Duodenal mucosa (tissue), 2 donors: ENCODE measurements around the gene SIRPD.
"Not testable (repeated sequence)": the region's sequence is repeated elsewhere in the genome, so short reads cannot be mapped to it uniquely, and the experiment has no call there.

Source experiments
- H3K27ac ChIP-seq: one replicate; pipeline ENCODE4 v1.7.0; 2013; ENCODE audit warnings: low read depth, low read length
- H3K27me3 ChIP-seq, 2 donors: one replicate each; pipeline ENCODE4 v1.7.0; 2013; ENCODE audit warnings: low read length in 2 of 2, control low read depth in 1 of 2; ENCODE audit not compliant: insufficient read depth in 2 of 2, control insufficient read depth in 1 of 2
- H3K36me3 ChIP-seq, 2 donors: one replicate each; pipeline ENCODE4 v1.7.0; 2013; ENCODE audit warnings: low read length in 2 of 2, control low read depth in 1 of 2; ENCODE audit not compliant: insufficient read depth in 2 of 2, control insufficient read depth in 1 of 2
- H3K4me1 ChIP-seq, 2 donors: one replicate each; pipeline ENCODE4 v1.7.0; 2013; ENCODE audit warnings: low read length in 2 of 2, control low read depth in 1 of 2; ENCODE audit not compliant: insufficient read depth in 2 of 2, control insufficient read depth in 1 of 2
- H3K4me3 ChIP-seq, 2 donors: one replicate each; pipeline ENCODE4 v1.7.0; 2013; ENCODE audit warnings: low read length in 2 of 2, low read depth in 1 of 2
- H3K9ac ChIP-seq, 2 donors: one replicate each; pipeline ENCODE4 v1.7.0; 2013; ENCODE audit warnings: low read length in 2 of 2, low read depth in 1 of 2
- H3K9me3 ChIP-seq, 2 donors: one replicate each; pipeline ENCODE4 v1.7.0; 2013; ENCODE audit warnings: low read length in 2 of 2, control low read depth in 1 of 2; ENCODE audit not compliant: control insufficient read depth in 1 of 2

Gene SIRPD

GRCh38 chr20:1571583-1571982 lies 14.1 kb upstream of the SIRPD start:
- not testable (repeated sequence) for H3K9ac ChIP-seq, H3K27me3 ChIP-seq, H3K27ac ChIP-seq, H3K36me3 ChIP-seq, H3K4me1 ChIP-seq, H3K9me3 ChIP-seq, H3K4me3 ChIP-seq

GRCh38 chr20:1569415-1569881 lies 11.9 kb upstream of the SIRPD start:
- H3K27me3 ChIP-seq, result no peaks in the 10 kb centered on the region
- no peaks in the 10 kb centered on the region for H3K36me3 ChIP-seq
- H3K4me1 ChIP-seq, result no peaks in the 10 kb centered on the region
- no peak overlapping the region for H3K27ac ChIP-seq
- H3K4me3 ChIP-seq, result no peak overlapping the region
- no peaks in the 10 kb centered on the region for H3K9me3 ChIP-seq
- no peak overlapping the region for H3K9ac ChIP-seq

GRCh38 chr20:1568163-1568490 lies 10.6 kb upstream of the SIRPD start:
- no peaks in the 10 kb centered on the region for H3K4me1 ChIP-seq
- H3K9me3 ChIP-seq, result no peaks in the 10 kb centered on the region
- H3K27ac ChIP-seq, result no peak overlapping the region
- H3K27me3 ChIP-seq, result no peaks in the 10 kb centered on the region
- no peak overlapping the region for H3K4me3 ChIP-seq
- no peak overlapping the region for H3K9ac ChIP-seq
- H3K36me3 ChIP-seq, result no peaks in the 10 kb centered on the region

GRCh38 chr20:1567392-1568162 lies 10.1 kb upstream of the SIRPD start:
- Histone ChIP-seq H3K36me3 (no peaks in the 10 kb centered on the region), H3K4me1 (no peaks in the 10 kb centered on the region), H3K9ac (no peak overlapping the region), H3K4me3 (no peak overlapping the region), H3K27ac (no peak overlapping the region), H3K27me3 (no peaks in the 10 kb centered on the region), H3K9me3 (no peaks in the 10 kb centered on the region)

- Histone ChIP-seq H3K4me1 (no peaks in the 10 kb centered on the region), H3K36me3 (no peaks in the 10 kb centered on the region), H3K27ac (no peak overlapping the region), H3K9ac (no peak overlapping the region), H3K27me3 (no peaks in the 10 kb centered on the region), H3K4me3 (no peak overlapping the region), H3K9me3 (no peaks in the 10 kb centered on the region)
These were observed 9.2 kb upstream of the SIRPD start for GRCh38 chr20:1566701-1567100.

GRCh38 chr20:1565461-1565860 lies 8.0 kb upstream of the SIRPD start:
- H3K9ac ChIP-seq, result no peak overlapping the region
- no peak overlapping the region for H3K4me3 ChIP-seq
- no peaks in the 10 kb centered on the region for H3K9me3 ChIP-seq
- no peak overlapping the region for H3K27ac ChIP-seq
- H3K27me3 ChIP-seq, result no peaks in the 10 kb centered on the region
- H3K4me1 ChIP-seq, result no peaks in the 10 kb centered on the region
- H3K36me3 ChIP-seq, result no peaks in the 10 kb centered on the region

- no peaks in the 10 kb centered on the region for H3K9me3 ChIP-seq
- H3K9ac ChIP-seq, result no peak overlapping the region
- no peaks in the 10 kb centered on the region for H3K27me3 ChIP-seq
- no peaks in the 10 kb centered on the region for H3K36me3 ChIP-seq
- no peak overlapping the region for H3K27ac ChIP-seq
- no peak overlapping the region for H3K4me3 ChIP-seq
- no peaks in the 10 kb centered on the region for H3K4me1 ChIP-seq
These were observed 6.1 kb upstream of the SIRPD start for GRCh38 chr20:1563598-1563997.

- Histone ChIP-seq H3K4me1 (no peaks in the 10 kb centered on the region), H3K9me3 (no peaks in the 10 kb centered on the region), H3K27me3 (peaks cover 0 to 4% of the 10 kb centered on the region in 2 donors), H3K4me3 (no peak overlapping the region), H3K36me3 (no peaks in the 10 kb centered on the region), H3K9ac (no peak overlapping the region), H3K27ac (no peak overlapping the region)
These were observed 5.1 kb upstream of the SIRPD start for GRCh38 chr20:1562622-1563021.

- no peaks in the 10 kb centered on the region for H3K9me3 ChIP-seq
These were observed 3.8 kb upstream of the SIRPD start for GRCh38 chr20:1561350-1561749.

GRCh38 chr20:1555952-1556351 lies 1.6 kb downstream of the SIRPD start:
- Histone ChIP-seq H3K4me1 (no peaks in the 10 kb centered on the region), H3K9ac (no peak overlapping the region), H3K27ac (no peak overlapping the region), H3K27me3 (peaks cover 0 to 4% of the 10 kb centered on the region in 2 donors), H3K4me3 (no peak overlapping the region), H3K9me3 (no peaks in the 10 kb centered on the region), H3K36me3 (no peaks in the 10 kb centered on the region)

More at GRCh38 chr20:1561350-1561749, 3.8 kb upstream of the SIRPD start:
- Histone ChIP-seq H3K4me1 (no peaks in the 10 kb centered on the region), H3K4me3 (no peak overlapping the region), H3K9ac (no peak overlapping the region), H3K36me3 (no peaks in the 10 kb centered on the region), H3K27me3 (peaks cover 0 to 4% of the 10 kb centered on the region in 2 donors), H3K27ac (no peak overlapping the region)
